GM12801 (cell line): ENCODE results near the gene RTN4RL1.

ENCODE experiments used
- TF ChIP-seq, protein P1 (sequence below): IDR thresholded peaks from one replicate; pipeline ENCODE4 v1.5.1; 2011; ENCODE audit warnings: control low read depth; ENCODE audit not compliant: insufficient read length; ENCODE audit errors: extremely low read depth

RTN4RL1 gene

DNA sequence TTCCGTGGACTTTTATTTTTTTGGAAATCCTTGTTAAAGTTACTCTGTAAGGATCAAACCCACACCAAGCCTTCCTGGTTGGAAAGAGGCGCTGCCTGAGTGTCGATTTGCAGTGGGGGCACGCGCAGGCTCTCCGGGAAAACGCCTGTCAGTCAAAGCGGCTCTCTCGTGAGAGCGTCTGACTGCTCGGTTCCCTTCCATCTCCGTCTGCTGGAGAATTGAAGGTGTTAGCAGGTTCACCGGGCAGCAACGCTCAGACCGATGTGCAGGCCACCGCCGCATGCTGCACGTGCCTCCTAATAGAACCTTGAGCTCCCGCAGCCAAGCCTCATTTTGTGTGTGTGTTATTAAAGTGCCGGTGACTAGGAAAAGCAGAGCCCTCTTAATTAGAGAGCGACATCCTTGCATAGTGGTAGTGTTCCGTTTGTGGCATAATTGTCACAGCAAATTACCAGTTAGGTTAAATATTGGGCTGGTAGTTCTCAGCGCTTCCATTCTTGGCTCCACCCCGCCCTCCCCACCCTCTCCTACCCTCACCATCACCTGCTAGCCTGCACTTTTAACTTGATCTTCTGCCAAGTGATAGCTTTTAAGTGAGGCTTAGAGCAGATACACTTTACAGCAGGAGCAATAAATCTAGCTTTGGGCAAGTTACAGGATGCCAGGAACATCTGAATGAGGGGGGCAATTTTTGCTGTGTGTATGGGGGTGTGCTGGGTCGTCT, 119.8 kb downstream of the RTN4RL1 start:
- TF ChIP-seq, protein P1, sequence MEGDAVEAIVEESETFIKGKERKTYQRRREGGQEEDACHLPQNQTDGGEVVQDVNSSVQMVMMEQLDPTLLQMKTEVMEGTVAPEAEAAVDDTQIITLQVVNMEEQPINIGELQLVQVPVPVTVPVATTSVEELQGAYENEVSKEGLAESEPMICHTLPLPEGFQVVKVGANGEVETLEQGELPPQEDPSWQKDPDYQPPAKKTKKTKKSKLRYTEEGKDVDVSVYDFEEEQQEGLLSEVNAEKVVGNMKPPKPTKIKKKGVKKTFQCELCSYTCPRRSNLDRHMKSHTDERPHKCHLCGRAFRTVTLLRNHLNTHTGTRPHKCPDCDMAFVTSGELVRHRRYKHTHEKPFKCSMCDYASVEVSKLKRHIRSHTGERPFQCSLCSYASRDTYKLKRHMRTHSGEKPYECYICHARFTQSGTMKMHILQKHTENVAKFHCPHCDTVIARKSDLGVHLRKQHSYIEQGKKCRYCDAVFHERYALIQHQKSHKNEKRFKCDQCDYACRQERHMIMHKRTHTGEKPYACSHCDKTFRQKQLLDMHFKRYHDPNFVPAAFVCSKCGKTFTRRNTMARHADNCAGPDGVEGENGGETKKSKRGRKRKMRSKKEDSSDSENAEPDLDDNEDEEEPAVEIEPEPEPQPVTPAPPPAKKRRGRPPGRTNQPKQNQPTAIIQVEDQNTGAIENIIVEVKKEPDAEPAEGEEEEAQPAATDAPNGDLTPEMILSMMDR = no peak

DNA sequence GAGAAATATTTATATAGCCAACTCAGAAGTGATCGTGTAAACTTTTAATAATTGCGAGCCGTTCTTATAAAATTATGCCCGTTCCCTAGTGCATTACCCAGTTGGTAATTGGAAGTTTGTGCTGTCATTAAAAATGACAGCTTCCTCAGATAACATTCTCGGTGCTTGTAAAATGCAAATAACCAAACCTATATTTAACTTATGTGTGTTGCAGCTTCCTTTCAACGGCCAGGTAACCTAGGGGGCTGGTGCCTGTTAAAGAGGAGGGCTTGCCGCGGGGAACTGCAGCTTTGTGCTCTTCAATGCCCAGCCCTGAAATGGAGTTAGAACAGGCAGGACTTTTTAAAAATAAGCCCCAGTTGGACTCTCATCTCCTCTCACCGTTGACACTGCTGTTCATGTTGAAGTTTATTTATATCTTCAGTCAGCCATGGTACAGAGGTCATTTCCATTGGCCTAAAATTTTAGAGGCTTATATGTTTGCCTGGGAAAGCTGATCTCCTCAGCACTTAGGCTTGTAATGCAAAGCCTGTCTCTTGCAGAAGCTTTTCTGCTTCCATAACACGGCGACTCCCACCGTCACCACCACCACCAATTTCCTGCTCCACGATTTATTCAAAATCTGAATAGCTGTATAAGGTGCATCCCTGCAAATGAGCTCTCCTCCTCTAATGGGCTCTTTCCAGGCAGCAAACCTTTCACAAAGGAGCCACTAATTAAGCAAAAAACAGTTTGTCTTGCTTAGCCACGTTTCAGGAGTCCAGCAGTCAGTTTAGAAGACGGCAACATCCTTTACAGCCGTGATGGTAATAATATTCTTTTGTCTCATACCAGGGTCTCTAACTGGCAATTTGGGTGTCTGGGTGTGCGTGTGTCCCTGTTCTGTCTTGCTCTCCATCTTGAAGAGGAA, 120.6 kb downstream of the RTN4RL1 start:
- TF ChIP-seq, protein P1 = no peak

DNA sequence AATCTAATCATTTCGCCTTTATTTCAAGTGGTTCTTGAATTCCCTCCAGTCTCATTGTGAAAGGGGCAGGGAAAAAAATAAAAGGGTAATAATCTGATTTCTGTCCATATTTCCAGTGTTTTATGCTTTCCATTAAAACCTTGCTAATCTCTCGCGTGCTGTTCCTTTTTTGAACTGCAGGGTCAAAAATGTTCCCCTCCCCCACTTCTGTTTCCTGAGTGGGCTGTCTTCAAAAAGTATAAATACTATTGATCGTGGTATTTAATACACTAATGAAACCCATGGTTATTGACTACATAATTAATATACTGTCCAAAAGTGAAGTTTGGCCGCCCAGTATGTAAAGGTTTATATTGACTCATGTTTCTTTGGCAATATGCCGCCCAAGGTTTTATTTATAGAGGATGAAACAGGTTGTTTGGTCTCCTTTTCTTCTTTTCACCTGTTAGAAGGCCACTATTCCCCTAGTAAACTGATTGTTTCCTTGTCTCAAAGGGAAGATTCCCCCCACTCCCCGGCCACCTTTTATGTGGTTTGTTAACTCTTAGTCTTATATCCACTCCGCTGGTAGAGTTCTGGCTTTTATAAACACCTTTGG, 125.6 kb downstream of the RTN4RL1 start:
- TF ChIP-seq, protein P1 = no peak

GRCh38 chr17:1898872-1899271, 126.3 kb downstream of the RTN4RL1 start:
- TF ChIP-seq, protein P1 = no peak

- TF ChIP-seq, protein P1 = no peak
These were observed 126.8 kb downstream of the RTN4RL1 start for GRCh38 chr17:1898332-1898731.

DNA sequence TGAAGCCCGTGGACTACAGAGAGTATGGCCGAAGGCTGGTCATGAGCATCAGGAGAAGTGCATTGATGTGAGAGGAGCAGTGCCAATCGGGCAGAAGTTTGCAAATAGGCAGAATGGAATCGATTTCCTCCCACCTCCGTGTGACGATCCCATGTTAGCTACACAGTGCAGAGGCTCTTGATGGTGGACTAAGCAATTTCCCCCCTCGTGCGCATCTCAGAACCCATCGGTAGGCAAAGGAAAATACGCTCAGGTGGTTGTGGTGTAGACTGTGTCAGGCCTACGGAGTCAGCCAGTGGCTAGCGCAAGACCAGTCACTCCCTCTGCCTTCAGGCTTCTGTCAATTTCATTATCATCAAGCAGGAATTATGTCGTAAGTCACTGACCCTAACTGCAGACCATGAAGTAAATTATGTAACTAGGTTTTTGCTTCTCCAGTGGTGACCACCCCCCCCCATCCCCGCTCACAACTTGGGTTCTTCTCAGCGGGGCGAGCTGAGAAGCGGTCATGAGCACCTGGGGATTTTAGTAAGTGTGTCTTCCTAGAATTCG, 128.0 kb downstream of the RTN4RL1 start:
- TF ChIP-seq, protein P1 = no peak
